HepG2 (cell line): ENCODE measurements around the gene EFNA2. TPM values are rescaled to one million over a fixed set of nuclear protein-coding genes. Genes with fewer than 3 reads are reported as not detected.

Experiments
- HNRNPL ChIP-seq: fragments of 200-400 bp; formaldehyde crosslinking; IDR thresholded peaks from 2 replicates; pipeline ENCODE4 v1.6.1; 2017; ENCODE audit warnings: mild to moderate bottlenecking, low read depth, low read length
- HOMEZ ChIP-seq: IDR thresholded peaks from 2 replicates; pipeline ENCODE4 v1.6.1; 2016; ENCODE audit warnings: low read depth
- MEF2D ChIP-seq: sonication (generic); formaldehyde crosslinking; IDR thresholded peaks from 2 replicates; pipeline ENCODE4 v1.5.1; 2020; ENCODE audit warnings: mild to moderate bottlenecking, missing genetic modification reagents
- NFIB ChIP-seq: sonication (generic); formaldehyde crosslinking; IDR thresholded peaks from 2 replicates; pipeline ENCODE4 v1.9.0; 2021; ENCODE audit warnings: missing genetic modification reagents, mild to moderate bottlenecking, borderline replicate concordance
- PAF1 ChIP-seq: IDR thresholded peaks from 2 replicates; pipeline ENCODE4 v1.6.1; 2016; ENCODE audit warnings: missing genetic modification reagents, missing compliant biosample characterization
- PPARG ChIP-seq: conservative IDR thresholded peaks from 2 replicates; pipeline ENCODE4 v1.6.1; 2016; ENCODE audit warnings: missing biosample characterization, missing genetic modification reagents
- TBP ChIP-seq: sonication (generic); formaldehyde crosslinking; IDR thresholded peaks from 2 replicates; pipeline ENCODE4 v1.5.0; 2020; ENCODE audit warnings: missing genetic modification reagents
- ZFP91 ChIP-seq: sonication (generic); formaldehyde crosslinking; IDR thresholded peaks from 2 replicates; pipeline ENCODE4 v1.9.0; 2022; ENCODE audit warnings: missing genetic modification reagents, mild to moderate bottlenecking, borderline replicate concordance
- ZNF230 ChIP-seq: sonication (generic); formaldehyde crosslinking; IDR thresholded peaks from 2 replicates; pipeline ENCODE4 v1.4.0; 2020; ENCODE audit warnings: mild to moderate bottlenecking, missing genetic modification reagents
- ZNF510 ChIP-seq: sonication (generic); formaldehyde crosslinking; IDR thresholded peaks from 2 replicates; pipeline ENCODE4 v1.4.0; 2020; ENCODE audit warnings: low read depth, mild to moderate bottlenecking, missing genetic modification reagents
- ZNF691 ChIP-seq: sonication (generic); formaldehyde crosslinking; IDR thresholded peaks from 2 replicates; pipeline ENCODE4 v1.4.0; 2020; ENCODE audit warnings: missing genetic modification reagents, low read depth, mild to moderate bottlenecking, borderline replicate concordance
- polyA plus RNA-seq, 8 experiments: library from polyadenylated mRNA; depleted of rRNA in 3 of 8; stranded (reverse) in 7 of 8; unstranded in 1 of 8; fragments of >200 nt; fragmentation: Illumina TruSeq in 4 of 8; extraction: Trizol in 4 of 8; gene quantifications; 2 replicates each; pipeline versions ENCODE4 v1.2.1 to v1.2.3, GENCODE V29; 2011 to 2016; ENCODE audit warnings: low read depth in 4 of 8, missing spikeins in 1 of 8, mixed read lengths in 1 of 8; ENCODE audit not compliant: insufficient read depth in 1 of 8
- total RNA-seq, 5 experiments: library from RNA; depleted of rRNA; stranded (reverse); fragments of >200 nt; fragmentation: Illumina TruSeq; extraction: Trizol; gene quantifications; 2 replicates each; pipeline ENCODE4 v1.2.3, GENCODE V29; 2016; ENCODE audit warnings: low read depth in 1 of 5
- TF ChIP-seq, protein P1 (sequence below): sonication (generic); formaldehyde crosslinking; IDR thresholded peaks from 2 replicates; pipeline ENCODE4 v1.4.0; 2020; ENCODE audit warnings: mild to moderate bottlenecking, missing genetic modification reagents
- TF ChIP-seq, protein P2 (sequence below): sonication (generic); formaldehyde crosslinking; IDR thresholded peaks from 2 replicates; pipeline ENCODE4 v1.4.0; 2020; ENCODE audit warnings: low read depth, mild to moderate bottlenecking, missing genetic modification reagents
- TF ChIP-seq, protein P3 (sequence below): sonication (generic); formaldehyde crosslinking; conservative IDR thresholded peaks from 2 replicates; pipeline ENCODE4 v1.8.0; 2022; ENCODE audit warnings: low read depth, missing genetic modification reagents

The EFNA2 gene
- total and polyA plus RNA-seq, 2 of the 13 experiments (the other 11 are each of a cell fraction or from before 2014, with no cell fraction given): 6.0 to 9.9 TPM

DNA sequence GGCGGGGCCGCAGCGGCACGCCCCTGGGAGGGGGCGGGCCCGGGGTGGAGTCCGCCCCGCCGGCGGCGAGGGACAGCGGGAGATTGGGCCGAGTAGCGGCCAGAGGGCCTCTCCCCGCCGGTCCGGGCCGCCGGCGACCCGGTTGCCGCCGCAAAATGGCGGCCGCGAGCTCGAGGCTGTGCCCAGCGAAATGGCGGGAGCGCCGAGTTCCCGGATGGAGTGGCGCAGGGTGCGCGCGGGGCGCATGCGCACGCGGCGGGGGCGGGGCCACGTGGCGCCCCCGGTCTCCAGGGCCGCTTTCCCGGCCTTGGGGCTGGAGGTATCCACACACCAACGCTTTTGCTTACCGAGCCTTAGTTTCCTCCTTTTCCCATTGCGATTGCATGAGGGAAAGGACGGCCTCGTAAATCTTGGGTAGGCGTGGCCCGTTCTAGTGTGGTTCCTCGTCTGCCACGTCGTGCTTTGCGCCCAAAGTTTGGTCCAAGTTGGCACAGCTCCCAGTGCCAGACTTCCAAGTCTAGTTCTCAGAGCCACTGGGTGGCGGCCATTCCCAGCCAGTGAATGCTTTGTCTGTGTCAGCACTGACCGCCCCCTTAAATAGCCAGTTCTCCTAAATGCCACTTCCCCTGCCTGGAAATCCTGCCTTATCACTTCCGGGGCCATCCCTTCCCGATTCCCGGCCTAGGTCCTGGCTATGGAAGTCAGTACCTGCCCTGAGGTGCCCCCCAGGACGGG lies 16.0 kb upstream of the EFNA2 start (continued):
- TF ChIP-seq, protein P1, sequence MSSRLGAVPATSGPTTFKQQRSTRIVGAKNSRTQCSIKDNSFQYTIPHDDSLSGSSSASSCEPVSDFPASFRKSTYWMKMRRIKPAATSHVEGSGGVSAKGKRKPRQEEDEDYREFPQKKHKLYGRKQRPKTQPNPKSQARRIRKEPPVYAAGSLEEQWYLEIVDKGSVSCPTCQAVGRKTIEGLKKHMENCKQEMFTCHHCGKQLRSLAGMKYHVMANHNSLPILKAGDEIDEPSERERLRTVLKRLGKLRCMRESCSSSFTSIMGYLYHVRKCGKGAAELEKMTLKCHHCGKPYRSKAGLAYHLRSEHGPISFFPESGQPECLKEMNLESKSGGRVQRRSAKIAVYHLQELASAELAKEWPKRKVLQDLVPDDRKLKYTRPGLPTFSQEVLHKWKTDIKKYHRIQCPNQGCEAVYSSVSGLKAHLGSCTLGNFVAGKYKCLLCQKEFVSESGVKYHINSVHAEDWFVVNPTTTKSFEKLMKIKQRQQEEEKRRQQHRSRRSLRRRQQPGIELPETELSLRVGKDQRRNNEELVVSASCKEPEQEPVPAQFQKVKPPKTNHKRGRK (CRISPR knock-in tag): peak; percentile 60; the same call in 1 of the 2 replicates
- TF ChIP-seq HOMEZ (no peak), ZNF230 (CRISPR knock-in tag) (peak; percentile 40; the same call in 1 of the 2 replicates), ZFP91 (CRISPR knock-in tag) (peak; percentile 66), NFIB (CRISPR knock-in tag) (peak; percentile 74; the same call in 1 of the 2 replicates), PPARG (no peak), HNRNPL (0 out of 2 replicates have a peak, but pooled peaks have one; percentile 23), ZNF691 (CRISPR knock-in tag) (peak; percentile 22; the same call in 1 of the 2 replicates), MEF2D (CRISPR knock-in tag) (no peak), TBP (CRISPR knock-in tag) (no peak), ZNF510 (CRISPR knock-in tag) (peak; percentile 72; the same call in 1 of the 2 replicates), PAF1 (0 out of 2 replicates have a peak, but pooled peaks have one; percentile 26)
- TF ChIP-seq, protein P2, sequence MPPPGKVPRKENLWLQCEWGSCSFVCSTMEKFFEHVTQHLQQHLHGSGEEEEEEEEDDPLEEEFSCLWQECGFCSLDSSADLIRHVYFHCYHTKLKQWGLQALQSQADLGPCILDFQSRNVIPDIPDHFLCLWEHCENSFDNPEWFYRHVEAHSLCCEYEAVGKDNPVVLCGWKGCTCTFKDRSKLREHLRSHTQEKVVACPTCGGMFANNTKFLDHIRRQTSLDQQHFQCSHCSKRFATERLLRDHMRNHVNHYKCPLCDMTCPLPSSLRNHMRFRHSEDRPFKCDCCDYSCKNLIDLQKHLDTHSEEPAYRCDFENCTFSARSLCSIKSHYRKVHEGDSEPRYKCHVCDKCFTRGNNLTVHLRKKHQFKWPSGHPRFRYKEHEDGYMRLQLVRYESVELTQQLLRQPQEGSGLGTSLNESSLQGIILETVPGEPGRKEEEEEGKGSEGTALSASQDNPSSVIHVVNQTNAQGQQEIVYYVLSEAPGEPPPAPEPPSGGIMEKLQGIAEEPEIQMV (CRISPR knock-in tag): peak; percentile 61; the same call in 1 of the 2 replicates
- TF ChIP-seq, protein P3, sequence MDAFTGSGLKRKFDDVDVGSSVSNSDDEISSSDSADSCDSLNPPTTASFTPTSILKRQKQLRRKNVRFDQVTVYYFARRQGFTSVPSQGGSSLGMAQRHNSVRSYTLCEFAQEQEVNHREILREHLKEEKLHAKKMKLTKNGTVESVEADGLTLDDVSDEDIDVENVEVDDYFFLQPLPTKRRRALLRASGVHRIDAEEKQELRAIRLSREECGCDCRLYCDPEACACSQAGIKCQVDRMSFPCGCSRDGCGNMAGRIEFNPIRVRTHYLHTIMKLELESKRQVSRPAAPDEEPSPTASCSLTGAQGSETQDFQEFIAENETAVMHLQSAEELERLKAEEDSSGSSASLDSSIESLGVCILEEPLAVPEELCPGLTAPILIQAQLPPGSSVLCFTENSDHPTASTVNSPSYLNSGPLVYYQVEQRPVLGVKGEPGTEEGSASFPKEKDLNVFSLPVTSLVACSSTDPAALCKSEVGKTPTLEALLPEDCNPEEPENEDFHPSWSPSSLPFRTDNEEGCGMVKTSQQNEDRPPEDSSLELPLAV (CRISPR knock-in tag): 0 out of 2 replicates have a peak, but pooled peaks have one; percentile 24
